Right lung (tissue), 5 donors: Measurements from ENCODE around the gene TTC8. TPM values are rescaled to one million over a fixed set of nuclear protein-coding genes. Genes with fewer than 3 reads are reported as not detected.

Experiments used
- DNase-seq, 2 donors: peaks; one replicate each; pipeline ENCODE4 v3.0.0-alpha.2; 2013
- polyA plus RNA-seq, 5 donors: library from polyadenylated mRNA; unstranded; fragments of 120-200 nt; gene quantifications; one replicate each; pipeline versions ENCODE4 v1.2.1 to v1.2.3, GENCODE V29; 2013; ENCODE audit warnings: inconsistent platforms in 1 of 5, low replicate concordance in 1 of 5; ENCODE audit not compliant: insufficient read length in 5 of 5, insufficient read depth in 1 of 5

Gene TTC8
- polyA plus RNA-seq, 5 donors, result 34.7 to 50.6 (median 43.9) TPM

GRCh38 chr14:88864198-88864597, 39.7 kb downstream of the TTC8 start:
- DNase-seq, result no peak

- no peak for DNase-seq
Observed at GRCh38 chr14:88866305-88866704, 41.9 kb downstream of the TTC8 start.

GRCh38 chr14:88868558-88869159, 44.2 kb downstream of the TTC8 start:
- DNase-seq, result peak in 1 of 2 donors; percentile 3

- no peak for DNase-seq
Observed at GRCh38 chr14:88870777-88871176, 46.3 kb downstream of the TTC8 start.

- no peak for DNase-seq
Observed at GRCh38 chr14:88871429-88871828, 47.0 kb downstream of the TTC8 start.

GRCh38 chr14:88872976-88873375, 48.5 kb downstream of the TTC8 start:
- no peak for DNase-seq

- no peak for DNase-seq
Observed at GRCh38 chr14:88877192-88877591, 52.7 kb downstream of the TTC8 start.

GRCh38 chr14:88879022-88879421, 54.6 kb downstream of the TTC8 start:
- DNase-seq, result no peak

- no peak for DNase-seq
Observed at GRCh38 chr14:88882236-88882635, 57.8 kb downstream of the TTC8 start.

- no peak for DNase-seq
Observed at GRCh38 chr14:88895116-88895515, 70.7 kb downstream of the TTC8 start.

GRCh38 chr14:88901189-88901588, 76.7 kb downstream of the TTC8 start:
- no peak for DNase-seq

GRCh38 chr14:88901991-88902390, 77.5 kb downstream of the TTC8 start:
- DNase-seq, result no peak

GRCh38 chr14:88902850-88903249, 78.4 kb downstream of the TTC8 start:
- no peak for DNase-seq

- no peak for DNase-seq
Observed at GRCh38 chr14:88904206-88904647, 79.8 kb downstream of the TTC8 start.

GRCh38 chr14:88904864-88905263, 80.4 kb downstream of the TTC8 start:
- DNase-seq, result no peak

GRCh38 chr14:88908216-88908615, 83.8 kb downstream of the TTC8 start:
- DNase-seq, result no peak

GRCh38 chr14:88910386-88910785, 85.9 kb downstream of the TTC8 start:
- no peak for DNase-seq

- DNase-seq, result peak; percentile 52 to 61
Observed at GRCh38 chr14:88911809-88912208, 87.4 kb downstream of the TTC8 start.

- DNase-seq, result no peak
Observed at GRCh38 chr14:88914956-88915355, 90.5 kb downstream of the TTC8 start.

GRCh38 chr14:88919502-88919901, 95.1 kb downstream of the TTC8 start:
- DNase-seq, result no peak
